GM12875 (cell line): ENCODE results near the gene CAPN3.

Experiments used
- H3K4me3 ChIP-seq: one replicate; pipeline ENCODE4 v1.5.1; 2011; ENCODE audit warnings: low read depth, low read length, control low read depth
- CTCF ChIP-seq: IDR thresholded peaks from 2 replicates; pipeline ENCODE4 v1.5.1; 2011; ENCODE audit warnings: low read depth, mild to moderate bottlenecking, control low read depth, inconsistent platforms, low read length, moderate library complexity, borderline replicate concordance; ENCODE audit not compliant: insufficient read depth

The CAPN3 gene

GRCh38 chr15:42419369-42419768 lies 60.1 kb downstream of the CAPN3 start:
- H3K4me3 ChIP-seq, result no peak overlapping the region
- TF ChIP-seq CTCF, result no peak

- H3K4me3 ChIP-seq, result no peak overlapping the region
- TF ChIP-seq CTCF, result no peak
Measured at GRCh38 chr15:42421376-42421775, 62.1 kb downstream of the CAPN3 start.

GRCh38 chr15:42427429-42428223 lies 68.3 kb downstream of the CAPN3 start:
- no peak for TF ChIP-seq CTCF
- H3K4me3 ChIP-seq, result no peak overlapping the region

DNA sequence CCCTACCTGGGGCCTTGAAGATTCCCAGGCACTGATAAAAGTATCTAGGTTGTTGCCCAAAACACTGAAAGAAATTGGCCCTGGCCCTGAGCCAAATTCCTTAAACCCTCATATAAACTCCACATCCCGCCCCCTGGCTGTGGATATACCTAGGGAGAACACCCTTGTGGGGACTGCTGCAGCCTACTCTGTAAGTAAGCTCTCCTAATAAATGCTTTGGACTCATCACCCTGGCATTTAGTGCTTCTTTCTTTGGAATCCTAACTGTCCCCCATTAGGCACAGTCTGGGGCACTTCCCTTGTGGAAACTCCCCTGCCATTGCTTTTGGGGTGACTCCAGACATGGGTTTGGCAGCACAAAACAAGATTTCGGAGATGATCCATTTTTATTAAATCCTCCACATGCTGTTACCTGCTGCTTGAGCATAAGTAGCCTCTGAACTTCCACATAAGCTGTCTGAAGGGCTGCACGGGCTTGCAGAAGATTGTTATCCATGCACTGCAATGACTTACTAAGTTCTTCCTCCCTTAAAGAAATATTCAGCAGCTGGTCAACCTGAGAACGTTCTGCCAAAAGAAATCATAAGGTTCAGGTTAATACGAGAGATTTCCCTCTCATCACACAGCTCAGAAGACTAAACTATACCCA lies 85.2 kb downstream of the CAPN3 start:
- H3K4me3 ChIP-seq, result no peak overlapping the region
- TF ChIP-seq CTCF, result no peak

DNA sequence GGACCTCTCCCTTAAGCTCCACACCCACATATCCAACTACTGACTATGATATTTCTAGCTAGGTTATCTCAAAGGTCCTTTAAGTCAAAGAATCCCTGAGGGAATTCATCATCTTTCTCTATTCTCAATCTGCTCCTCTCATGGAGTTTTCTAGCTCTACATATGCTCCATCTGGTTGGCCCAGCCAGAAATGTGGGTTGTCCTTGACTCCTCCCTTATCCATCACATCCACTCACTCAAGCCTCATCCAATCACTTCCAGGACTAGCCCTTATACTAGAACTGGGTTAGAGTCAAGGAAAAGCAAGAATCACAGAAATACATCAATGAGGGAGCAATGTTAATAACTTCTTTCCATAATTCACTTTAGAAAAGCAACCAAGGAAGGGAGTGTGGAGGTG lies 86.2 kb downstream of the CAPN3 start:
- H3K4me3 ChIP-seq, result no peak overlapping the region
- TF ChIP-seq CTCF, result no peak

DNA sequence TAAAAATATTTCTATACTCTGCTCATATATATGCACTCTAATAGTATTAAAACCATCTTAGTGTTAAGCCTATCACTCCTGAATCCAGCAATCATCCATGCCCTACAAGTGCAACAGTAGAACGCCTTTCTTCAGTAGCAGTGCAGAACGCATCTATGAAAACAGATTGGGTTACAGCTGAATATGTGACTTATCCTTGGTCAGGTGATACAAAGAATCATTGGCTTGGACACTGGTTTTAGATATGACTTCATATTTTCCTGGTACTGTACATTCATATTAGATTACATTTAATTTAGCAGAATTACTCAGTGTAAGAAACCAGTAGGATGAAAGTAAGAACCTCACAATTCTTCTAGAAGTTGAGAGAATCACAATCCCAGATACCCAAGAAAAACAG lies 88.3 kb downstream of the CAPN3 start:
- no peak for TF ChIP-seq CTCF
- no peak overlapping the region for H3K4me3 ChIP-seq

GRCh38 chr15:42448281-42448680 lies 89.0 kb downstream of the CAPN3 start:
- no peak for TF ChIP-seq CTCF
- H3K4me3 ChIP-seq, result no peak overlapping the region
